K562 (cell line): Measurements from ENCODE around the gene HAPSTR1. TPM values are rescaled to one million over a fixed set of nuclear protein-coding genes. Genes with fewer than 3 reads are reported as not detected.

Experiments
- ATAC-seq: fragments of 200-7000 bp; cut with Tn5 transposase; 3 replicates; pipeline ENCODE4 v1.9.1; 2020; ENCODE audit warnings: moderate library complexity
- BruUV-seq: library from RNA; stranded (reverse); fragments of 400-500 nt; replicated peaks from 2 replicates; lab custom pipeline; 2021; lab: Mats Ljungman, UMichigan
- CTCF ChIA-PET: fragments of 300-600 bp; formaldehyde crosslinking; extraction: SDS; loops from one replicate; lab custom pipeline; 2021; ENCODE audit warnings: low intra/inter-chr PET ratio; lab: Yijun Ruan, JAX
- POLR2A ChIA-PET: fragments of 300-600, 350-650 bp; sonication (Branson Sonifier 250); formaldehyde crosslinking; extraction: SDS; loops from one replicate; lab custom pipeline; 2021; ENCODE audit warnings: antibody characterized with exemption, inconsistent platforms; lab: Yijun Ruan, JAX
- DNase-seq, 4 experiments: peaks; one replicate each; pipeline versions ENCODE4 v3.0.0 to v3.0.0-alpha.2; 2011 to 2018; ENCODE audit warnings: low spot score in 3 of 4, mixed read lengths in 3 of 4; ENCODE audit errors: extremely low read depth in 1 of 4
- FAIRE-seq: peaks from 2 replicates; lab custom pipeline; 2011; peaks lifted over from hg19 to GRCh38; lab: Jason Lieb, UNC
- H2AFZ ChIP-seq: 2 replicates; pipeline ENCODE4 v1.6.0; 2011; ENCODE audit warnings: low read depth, low read length, control low read depth, inconsistent platforms
- H3K27ac ChIP-seq: fragments of 200-600 bp; 3 replicates; pipeline ENCODE4 v1.8.0; 2011; ENCODE audit warnings: low read depth, mild to moderate bottlenecking, control low read depth, inconsistent platforms, low read length, moderate library complexity, mixed read lengths; ENCODE audit errors: extremely low read depth
- H3K27me3 ChIP-seq, 2 experiments: fragments of 300-600 bp in 1 of 2; 2 replicates in 1 of 2; 3 replicates in 1 of 2; pipeline versions ENCODE4 v1.6.0 to v1.8.0; 2011; ENCODE audit warnings: inconsistent platforms in 2 of 2, low read length in 2 of 2, mild to moderate bottlenecking in 1 of 2, mixed read lengths in 1 of 2, moderate library complexity in 1 of 2; ENCODE audit not compliant: control insufficient read depth in 2 of 2, insufficient read depth in 2 of 2
- H3K36me3 ChIP-seq: fragments of 300-600 bp; 3 replicates; pipeline ENCODE4 v1.8.0; 2011; ENCODE audit warnings: mild to moderate bottlenecking, low read length, inconsistent platforms; ENCODE audit not compliant: control insufficient read depth, insufficient read depth
- H3K4me1 ChIP-seq, 2 experiments: fragments of 200-600 bp in 1 of 2; replicated peaks in 1 of 2; 2 replicates in 1 of 2; 3 replicates in 1 of 2; pipeline versions ENCODE4 v1.5.1 to v1.8.0; 2011; ENCODE audit warnings: inconsistent platforms in 2 of 2, low read length in 2 of 2, mild to moderate bottlenecking in 1 of 2, mixed read lengths in 1 of 2, moderate library complexity in 1 of 2; ENCODE audit not compliant: control insufficient read depth in 2 of 2, insufficient read depth in 2 of 2
- H3K4me2 ChIP-seq: 2 replicates; pipeline ENCODE4 v1.6.1; 2011; ENCODE audit warnings: low read length, control low read depth, inconsistent platforms, mixed read lengths; ENCODE audit not compliant: insufficient read depth
- H3K4me3 ChIP-seq: fragments of 200-600 bp; sonication (generic), shearing (Covaris generic); 2 replicates; pipeline ENCODE4 v1.5.1; 2016; ENCODE audit warnings: control low read depth, inconsistent platforms
- H3K79me2 ChIP-seq: fragments of 200-600 bp; 3 replicates; pipeline ENCODE4 v1.8.0; 2011; ENCODE audit warnings: low read length, inconsistent platforms; ENCODE audit not compliant: control insufficient read depth, insufficient read depth
- H3K9ac ChIP-seq, 2 experiments: 2 replicates each; pipeline versions ENCODE4 v1.6.0 to v1.6.1; 2011; ENCODE audit warnings: low read depth in 2 of 2, low read length in 2 of 2, control low read depth in 1 of 2, inconsistent platforms in 1 of 2, mild to moderate bottlenecking in 1 of 2, mixed read lengths in 1 of 2; ENCODE audit not compliant: insufficient read depth in 1 of 2
- H3K9me1 ChIP-seq: one replicate; pipeline ENCODE4 v1.6.0; 2011; ENCODE audit warnings: inconsistent platforms, mild to moderate bottlenecking, low read length, moderate library complexity; ENCODE audit not compliant: control insufficient read depth, insufficient read depth
- H3K9me3 ChIP-seq: replicated peaks from 2 replicates; pipeline ENCODE4 v1.5.1; 2011; ENCODE audit warnings: low read depth, low read length, inconsistent platforms; ENCODE audit not compliant: control insufficient read depth, insufficient read depth
- H4K20me1 ChIP-seq: replicated peaks from 2 replicates; pipeline ENCODE4 v1.6.1; 2011; ENCODE audit warnings: low read length, inconsistent platforms, mixed read lengths; ENCODE audit not compliant: control insufficient read depth, insufficient read depth
- MYNN ChIP-seq, 2 experiments: sonication (generic); formaldehyde crosslinking in 1 of 2; IDR thresholded peaks; 2 replicates each; pipeline versions ENCODE4 v1.5.0 to v1.6.1; 2016 to 2020; ENCODE audit warnings: antibody characterized with exemption in 1 of 2, missing genetic modification reagents in 1 of 2
- in situ Hi-C: fragments of 300-500 bp; cut with MboI; formaldehyde crosslinking; loops from 4 replicates; pipeline ENCODE4 v1.15.0; 2018; ENCODE audit warnings: inconsistent platforms, mixed read lengths
- intact Hi-C: fragments of 100-400 bp; cut with micrococcal nuclease; formaldehyde crosslinking; loops from 2 replicates; pipeline ENCODE4 v1.14.2; 2022
- polyA plus RNA-seq, 8 experiments: library from polyadenylated mRNA; depleted of rRNA in 4 of 8; stranded (reverse) in 5 of 8; unstranded in 3 of 8; fragments of >200 nt; fragmentation: Nextera tagmentation in 2 of 8; fragmentation: Illumina TruSeq in 1 of 8; extraction: Ambion mirVana in 2 of 8; extraction: Trizol in 1 of 8; gene quantifications; 2 replicates each; pipeline versions ENCODE4 v1.2.1 to v1.2.3, GENCODE V29; 2011 to 2014; ENCODE audit warnings: inconsistent platforms in 1 of 8, missing spikeins in 1 of 8
- total RNA-seq, 7 experiments: library from RNA; depleted of rRNA in 6 of 7; stranded (reverse); fragments of >200 nt in 6 of 7; fragmentation: Illumina TruSeq in 2 of 7; extraction: Trizol in 2 of 7; gene quantifications; 2 replicates each; pipeline versions ENCODE4 v1.2.1 to v1.2.3, GENCODE V29; 2011 to 2021; ENCODE audit warnings: low replicate concordance in 1 of 7
- TF ChIP-seq, protein P1 (sequence below), 2 experiments: fragments of 450-650 bp in 1 of 2; IDR thresholded peaks; 2 replicates each; pipeline ENCODE4 v1.6.1; 2011 to 2017; ENCODE audit warnings: low read depth in 2 of 2, antibody characterized with exemption in 1 of 2, borderline replicate concordance in 1 of 2, low read length in 1 of 2, mild to moderate bottlenecking in 1 of 2, mixed read lengths in 1 of 2; ENCODE audit not compliant: control insufficient read depth in 1 of 2
- TF ChIP-seq, protein P2 (sequence below): fragments of 250-450 bp; sonication (Bioruptor Pico); IDR thresholded peaks from 2 replicates; pipeline ENCODE4 v1.4.0; 2020

The HAPSTR1 gene
- total and polyA plus RNA-seq, 9 of the 15 experiments (the other 6 are each of a cell fraction or from before 2014, with no cell fraction given) = 10.8 to 67.9 (median 36.5) TPM

DNA sequence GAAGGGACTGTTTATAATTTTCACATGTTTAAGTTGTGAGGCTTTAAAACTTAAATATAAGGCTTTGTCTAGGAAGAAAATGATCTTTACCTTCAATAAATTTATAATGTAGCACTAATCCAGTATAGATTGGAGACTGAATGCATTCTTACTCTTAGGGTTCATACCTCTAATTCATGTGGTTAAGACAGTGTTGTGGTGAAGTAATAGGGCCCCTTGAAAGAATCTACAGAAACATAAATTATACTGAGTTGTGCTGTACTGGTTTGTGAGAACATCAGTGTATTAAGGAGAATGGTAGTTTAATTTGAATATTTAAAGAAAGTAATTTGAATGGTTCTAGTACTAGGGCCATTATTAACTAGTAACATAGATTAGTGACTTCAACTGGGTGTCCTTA lies 13.7 kb downstream of the HAPSTR1 start:
- Histone ChIP-seq H3K79me2 (peaks cover 100% of the 10 kb centered on the region), H3K4me1 (peaks cover 0 to 24% of the 10 kb centered on the region in 2 experiments; a peak in 2 of 5 replicates), H3K9me1 (peaks cover 21% of the 10 kb centered on the region), H3K36me3 (peaks cover 99% of the 10 kb centered on the region), H3K27me3 (no peaks in the 10 kb centered on the region), H4K20me1 (peaks cover 62% of the 10 kb centered on the region), H3K9ac (no peak overlapping the region), H3K9me3 (no peaks in the 10 kb centered on the region), H3K27ac (no peak overlapping the region), H2AFZ (no peak overlapping the region), H3K4me3 (no peak overlapping the region), H3K4me2 (no peak overlapping the region)
- FAIRE-seq = no peak
- BruUV-seq = no TSS peak
- ATAC-seq = no peak
- TF ChIP-seq, protein P1, sequence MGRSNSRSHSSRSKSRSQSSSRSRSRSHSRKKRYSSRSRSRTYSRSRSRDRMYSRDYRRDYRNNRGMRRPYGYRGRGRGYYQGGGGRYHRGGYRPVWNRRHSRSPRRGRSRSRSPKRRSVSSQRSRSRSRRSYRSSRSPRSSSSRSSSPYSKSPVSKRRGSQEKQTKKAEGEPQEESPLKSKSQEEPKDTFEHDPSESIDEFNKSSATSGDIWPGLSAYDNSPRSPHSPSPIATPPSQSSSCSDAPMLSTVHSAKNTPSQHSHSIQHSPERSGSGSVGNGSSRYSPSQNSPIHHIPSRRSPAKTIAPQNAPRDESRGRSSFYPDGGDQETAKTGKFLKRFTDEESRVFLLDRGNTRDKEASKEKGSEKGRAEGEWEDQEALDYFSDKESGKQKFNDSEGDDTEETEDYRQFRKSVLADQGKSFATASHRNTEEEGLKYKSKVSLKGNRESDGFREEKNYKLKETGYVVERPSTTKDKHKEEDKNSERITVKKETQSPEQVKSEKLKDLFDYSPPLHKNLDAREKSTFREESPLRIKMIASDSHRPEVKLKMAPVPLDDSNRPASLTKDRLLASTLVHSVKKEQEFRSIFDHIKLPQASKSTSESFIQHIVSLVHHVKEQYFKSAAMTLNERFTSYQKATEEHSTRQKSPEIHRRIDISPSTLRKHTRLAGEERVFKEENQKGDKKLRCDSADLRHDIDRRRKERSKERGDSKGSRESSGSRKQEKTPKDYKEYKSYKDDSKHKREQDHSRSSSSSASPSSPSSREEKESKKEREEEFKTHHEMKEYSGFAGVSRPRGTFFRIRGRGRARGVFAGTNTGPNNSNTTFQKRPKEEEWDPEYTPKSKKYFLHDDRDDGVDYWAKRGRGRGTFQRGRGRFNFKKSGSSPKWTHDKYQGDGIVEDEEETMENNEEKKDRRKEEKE (IDR thresholded peaks at IDR 0.05; ENCODE audit: borderline replicate concordance in 1 of 2, control insufficient read depth in 1 of 2, low read depth in 2 of 2, low read length in 1 of 2) = no peak
- TF ChIP-seq MYNN (IDR thresholded peaks at IDR 0.05) (no peak), MYNN (CRISPR knock-in tag; IDR thresholded peaks at IDR 0.05) (no peak)
- TF ChIP-seq, protein P2, sequence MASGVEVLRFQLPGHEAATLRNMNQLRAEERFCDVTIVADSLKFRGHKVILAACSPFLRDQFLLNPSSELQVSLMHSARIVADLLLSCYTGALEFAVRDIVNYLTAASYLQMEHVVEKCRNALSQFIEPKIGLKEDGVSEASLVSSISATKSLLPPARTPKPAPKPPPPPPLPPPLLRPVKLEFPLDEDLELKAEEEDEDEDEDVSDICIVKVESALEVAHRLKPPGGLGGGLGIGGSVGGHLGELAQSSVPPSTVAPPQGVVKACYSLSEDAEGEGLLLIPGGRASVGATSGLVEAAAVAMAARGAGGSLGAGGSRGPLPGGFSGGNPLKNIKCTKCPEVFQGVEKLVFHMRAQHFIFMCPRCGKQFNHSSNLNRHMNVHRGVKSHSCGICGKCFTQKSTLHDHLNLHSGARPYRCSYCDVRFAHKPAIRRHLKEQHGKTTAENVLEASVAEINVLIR (CRISPR knock-in tag) = no peak
- POLR2A ChIA-PET = interaction anchor here (5.1 kb wide), 1 partner anchor 12 kb away, joined by 48 read pairs; the partner anchor contains the start of gene HAPSTR1
- CTCF ChIA-PET = no interaction called here
- no peak for DNase-seq
- intact Hi-C loops = no loop called here
- in situ Hi-C loops = no loop called here
